Epidermal melanocyte (primary cell): ENCODE data around the gene CLEC4G.

ENCODE experiments used
- DNase-seq: peaks from one replicate; pipeline ENCODE4 v3.0.0; 2011; ENCODE audit warnings: low spot score; ENCODE audit not compliant: insufficient read length

Gene CLEC4G

DNA sequence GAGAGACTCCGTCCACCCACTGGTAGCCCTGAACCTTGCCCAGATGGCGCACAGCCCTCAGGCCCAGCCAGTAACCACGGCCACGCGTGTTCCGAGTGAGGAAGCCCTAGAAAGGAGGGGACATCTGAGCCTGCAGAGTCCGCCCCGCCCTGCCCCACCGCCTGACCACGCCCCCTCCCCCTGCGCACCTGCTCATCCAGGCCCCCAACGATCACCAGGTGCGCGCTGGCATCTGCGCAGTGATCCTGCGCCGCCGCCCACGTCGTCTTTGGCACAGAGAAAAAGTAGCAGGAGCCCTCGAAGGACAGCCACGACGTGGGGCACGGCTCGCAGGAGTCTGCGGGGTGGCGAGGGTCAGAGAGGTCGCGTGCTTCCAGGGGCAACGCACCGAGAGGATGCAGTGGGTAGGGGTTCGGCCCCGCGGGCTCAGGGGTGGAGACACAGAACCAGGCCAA lies 2.1 kb downstream of the CLEC4G start:
- no peak for DNase-seq

GRCh38 chr19:7729211-7729610 lies 2.7 kb downstream of the CLEC4G start:
- DNase-seq, result no peak

GRCh38 chr19:7725791-7726190 lies 6.1 kb downstream of the CLEC4G start:
- DNase-seq, result no peak

GRCh38 chr19:7722231-7722651 lies 9.7 kb downstream of the CLEC4G start:
- no peak for DNase-seq

- DNase-seq, result no peak
Measured at GRCh38 chr19:7720351-7720750, 11.6 kb downstream of the CLEC4G start.

DNA sequence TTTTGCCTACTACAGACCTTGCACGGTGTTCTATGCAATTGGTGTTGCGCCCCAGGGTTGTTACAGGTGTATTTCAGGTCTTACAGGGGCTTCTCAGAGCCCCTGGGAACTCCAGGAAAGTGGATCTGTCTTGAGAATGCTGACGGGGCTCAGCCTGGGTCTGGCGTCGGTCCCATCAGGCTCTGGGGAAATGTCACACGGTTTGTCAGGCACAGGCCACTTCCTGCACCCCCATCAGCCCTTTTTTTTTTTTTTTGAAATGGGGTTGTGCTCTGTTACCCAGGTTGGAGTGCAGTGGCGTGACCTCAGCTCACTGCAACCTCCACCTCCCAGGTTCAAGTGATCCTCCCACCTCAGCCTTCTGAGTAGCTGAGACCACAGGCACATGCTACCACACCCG lies 13.2 kb downstream of the CLEC4G start:
- no peak for DNase-seq

- no peak for DNase-seq
Measured at GRCh38 chr19:7716762-7717161, 15.1 kb downstream of the CLEC4G start.

- no peak for DNase-seq
Measured at GRCh38 chr19:7715671-7716070, 16.2 kb downstream of the CLEC4G start.

- no peak for DNase-seq
Measured at GRCh38 chr19:7710616-7711015, 21.3 kb downstream of the CLEC4G start.

- DNase-seq, result no peak
Measured at GRCh38 chr19:7709932-7710460, 21.9 kb downstream of the CLEC4G start.

DNA sequence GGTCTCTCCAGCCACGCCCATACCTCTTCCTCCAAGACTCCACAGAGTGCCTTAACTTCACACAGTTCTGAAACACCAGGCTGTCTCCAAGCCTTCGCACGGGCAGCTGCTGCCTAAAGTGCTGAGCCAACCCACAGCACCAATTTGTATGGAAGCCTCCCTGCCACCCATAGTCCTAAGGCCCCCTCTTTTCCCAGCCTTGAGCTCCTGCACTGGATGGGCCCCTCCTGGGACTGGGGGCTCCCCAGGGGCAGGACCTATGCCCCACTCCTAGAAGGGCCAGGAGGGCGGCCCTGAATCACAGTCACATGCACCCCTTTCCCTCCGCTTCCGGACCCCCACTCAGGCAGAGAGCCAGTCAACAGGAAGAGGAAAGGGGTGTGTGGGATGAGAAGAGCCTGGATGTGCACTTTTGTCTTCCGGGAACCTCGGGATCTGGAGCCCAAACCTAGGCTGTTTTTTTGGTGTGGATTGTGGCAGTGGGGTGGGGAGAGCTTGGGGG lies 24.9 kb downstream of the CLEC4G start:
- DNase-seq, result no peak

DNA sequence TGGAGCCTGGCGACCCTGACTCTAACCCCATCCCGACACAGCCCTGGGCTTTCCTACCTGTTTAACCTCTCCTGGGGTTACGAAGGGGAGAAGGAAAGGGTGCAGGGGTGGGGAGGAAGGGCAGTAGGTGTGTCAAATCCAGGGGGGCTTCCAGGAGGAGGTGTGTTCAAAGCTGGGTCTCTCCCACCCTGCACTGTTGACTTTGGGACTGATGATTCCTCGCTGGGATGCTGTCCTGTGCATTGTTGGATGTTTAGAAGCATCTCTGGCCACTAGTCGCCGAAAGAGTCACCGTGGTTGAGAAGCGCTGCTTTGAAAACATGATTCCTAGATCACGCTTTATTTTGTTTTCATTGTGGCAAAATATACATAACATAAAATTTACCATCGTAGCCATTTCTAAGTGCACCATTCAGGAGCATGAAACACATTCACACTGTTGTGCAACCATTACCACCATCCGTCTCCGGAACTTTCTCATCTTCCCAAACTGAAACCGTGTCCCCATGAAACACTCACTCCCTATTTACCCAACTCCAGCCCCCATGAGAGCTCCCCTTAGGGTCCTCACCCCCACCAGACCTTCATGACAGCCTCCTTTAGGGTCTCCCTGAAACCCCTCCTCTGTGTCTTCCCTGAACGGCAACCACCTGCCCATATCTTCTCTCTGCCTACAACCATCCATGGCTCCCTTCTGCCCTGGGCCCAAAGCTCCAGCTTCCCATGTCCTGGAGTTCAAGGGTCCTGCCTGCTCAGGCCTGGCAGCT lies 25.5 kb downstream of the CLEC4G start:
- no peak for DNase-seq

DNA sequence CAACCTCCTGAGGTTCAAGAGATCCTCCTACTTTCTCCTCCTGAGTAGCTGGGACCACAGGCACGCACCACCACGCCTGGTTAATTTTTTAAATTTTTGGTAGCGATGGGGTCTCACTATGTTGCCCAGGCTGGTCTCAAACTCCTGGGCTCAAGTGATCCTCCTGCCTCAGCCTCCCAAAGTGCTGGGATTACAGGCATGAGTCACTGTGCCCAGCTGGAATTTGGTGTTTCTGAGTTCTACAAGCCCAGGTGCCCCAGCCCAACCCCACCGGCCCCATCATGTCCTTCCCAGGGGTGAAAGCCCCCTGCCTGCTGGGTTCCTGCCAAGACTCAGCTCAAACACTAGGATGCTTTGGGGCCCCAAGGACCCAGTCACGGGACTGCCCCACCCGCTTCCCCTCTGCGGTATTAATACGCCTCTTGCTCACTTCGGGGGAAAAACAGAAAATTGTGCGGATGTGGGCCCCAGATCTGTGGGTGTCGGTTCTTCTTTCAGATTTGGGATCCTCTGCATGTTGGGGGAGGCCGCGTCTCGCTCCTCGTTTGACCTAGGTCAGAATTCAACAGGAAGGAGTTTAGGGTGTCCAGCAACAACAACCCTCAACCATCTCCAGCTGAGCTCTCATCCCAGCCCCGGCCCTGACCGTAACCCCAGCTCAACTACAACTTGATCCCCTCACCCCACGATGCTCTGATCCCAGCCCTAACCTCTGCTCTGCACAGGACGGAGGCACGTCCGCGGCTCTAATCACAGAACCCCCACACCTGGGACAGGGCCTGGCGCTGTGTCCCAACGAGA lies 26.3 kb downstream of the CLEC4G start:
- DNase-seq, result no peak

GRCh38 chr19:7704280-7705060 lies 27.4 kb downstream of the CLEC4G start:
- no peak for DNase-seq

DNA sequence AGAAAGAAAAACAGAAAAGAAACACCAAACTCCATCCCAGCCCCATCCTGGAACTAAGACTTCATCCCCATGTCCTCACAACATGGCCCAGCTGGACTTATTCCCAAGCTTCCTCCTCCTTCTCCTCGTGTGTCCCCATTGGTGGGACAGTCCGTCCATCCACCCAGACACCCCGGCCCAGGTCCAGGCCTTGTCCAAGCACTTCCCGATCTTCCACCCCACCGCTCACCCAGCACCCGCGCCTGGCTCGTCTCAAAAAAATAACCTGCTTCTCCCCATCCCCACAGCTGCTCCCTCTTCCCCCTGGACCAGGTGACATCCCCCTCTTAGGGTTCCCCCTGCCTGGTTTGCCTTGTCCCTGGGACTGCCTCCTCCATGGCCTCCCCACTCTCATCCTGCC lies 28.6 kb downstream of the CLEC4G start:
- DNase-seq, result no peak

DNA sequence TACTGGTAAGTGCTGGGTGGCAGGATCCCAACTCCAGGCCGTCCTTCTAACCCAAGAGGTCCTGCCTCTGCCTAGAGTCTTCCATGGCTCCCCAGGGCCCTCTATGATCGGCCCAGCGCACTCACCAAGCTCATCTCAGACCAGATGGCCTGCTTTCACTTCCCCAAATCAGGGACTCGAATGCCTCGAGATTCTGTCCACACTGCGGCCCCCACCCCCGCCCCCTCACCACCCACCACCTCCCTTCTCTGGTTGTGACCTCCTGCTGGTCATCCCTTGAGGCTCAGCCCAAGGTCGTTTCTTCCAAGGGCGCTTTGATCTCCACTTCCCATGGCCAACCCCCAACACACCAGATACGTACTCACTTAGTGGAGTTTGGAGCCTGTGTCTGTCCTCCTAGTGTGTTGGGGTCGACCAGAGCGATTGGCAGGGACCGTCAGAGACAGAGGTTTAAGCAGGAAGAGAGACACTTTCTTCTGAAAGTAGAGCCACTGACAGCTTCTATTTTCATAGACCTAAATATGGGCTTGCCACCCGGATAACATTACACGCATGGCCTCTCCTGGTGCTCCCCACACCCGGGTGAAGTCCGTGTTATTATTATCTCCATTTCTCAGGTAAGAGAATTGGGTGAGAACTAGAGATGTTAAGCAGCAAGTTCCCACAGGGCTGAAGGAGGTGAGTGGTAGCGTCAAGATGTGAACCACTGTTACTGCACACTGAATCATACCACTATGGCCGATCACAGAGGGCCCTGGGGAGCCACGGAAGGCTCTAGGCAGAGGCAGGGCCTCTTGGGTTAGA lies 30.1 kb downstream of the CLEC4G start, which contains the start of gene FCER2:
Gene FCER2 (minus strand): TSS at position 478 of the 804 bp plus-strand sequence. CDS start 2,371 bp downstream, outside the sequence.
- no peak for DNase-seq

DNA sequence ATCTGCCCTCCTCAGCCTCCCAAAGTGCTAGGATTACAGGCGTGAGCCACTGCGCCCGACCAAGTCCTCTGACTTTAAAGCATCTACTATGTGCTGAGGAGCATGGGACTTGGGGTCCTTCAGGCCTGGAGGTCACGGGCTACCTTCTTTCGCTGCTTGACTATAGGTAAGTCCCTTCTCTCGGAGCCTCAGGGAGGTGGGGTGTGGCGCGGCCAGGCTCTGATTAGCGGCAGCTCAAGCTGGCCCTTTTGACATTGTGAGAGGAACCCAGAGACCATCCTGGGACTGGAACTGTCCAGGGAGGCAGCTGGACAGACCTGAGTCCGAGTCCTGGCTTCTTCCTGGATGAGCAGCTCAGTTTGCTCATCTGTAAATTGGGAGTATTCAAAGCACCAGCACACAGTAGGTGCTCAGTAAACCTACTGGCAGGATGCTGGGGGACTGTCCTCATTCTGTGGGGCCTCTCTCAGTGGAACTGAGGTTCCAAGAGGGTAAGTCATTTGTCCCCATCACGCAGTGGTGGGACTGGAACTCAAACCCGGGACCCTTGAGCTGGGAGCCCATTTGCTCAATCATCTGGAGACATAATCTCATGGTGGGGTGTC lies 30.8 kb downstream of the CLEC4G start:
- DNase-seq, result no peak

DNA sequence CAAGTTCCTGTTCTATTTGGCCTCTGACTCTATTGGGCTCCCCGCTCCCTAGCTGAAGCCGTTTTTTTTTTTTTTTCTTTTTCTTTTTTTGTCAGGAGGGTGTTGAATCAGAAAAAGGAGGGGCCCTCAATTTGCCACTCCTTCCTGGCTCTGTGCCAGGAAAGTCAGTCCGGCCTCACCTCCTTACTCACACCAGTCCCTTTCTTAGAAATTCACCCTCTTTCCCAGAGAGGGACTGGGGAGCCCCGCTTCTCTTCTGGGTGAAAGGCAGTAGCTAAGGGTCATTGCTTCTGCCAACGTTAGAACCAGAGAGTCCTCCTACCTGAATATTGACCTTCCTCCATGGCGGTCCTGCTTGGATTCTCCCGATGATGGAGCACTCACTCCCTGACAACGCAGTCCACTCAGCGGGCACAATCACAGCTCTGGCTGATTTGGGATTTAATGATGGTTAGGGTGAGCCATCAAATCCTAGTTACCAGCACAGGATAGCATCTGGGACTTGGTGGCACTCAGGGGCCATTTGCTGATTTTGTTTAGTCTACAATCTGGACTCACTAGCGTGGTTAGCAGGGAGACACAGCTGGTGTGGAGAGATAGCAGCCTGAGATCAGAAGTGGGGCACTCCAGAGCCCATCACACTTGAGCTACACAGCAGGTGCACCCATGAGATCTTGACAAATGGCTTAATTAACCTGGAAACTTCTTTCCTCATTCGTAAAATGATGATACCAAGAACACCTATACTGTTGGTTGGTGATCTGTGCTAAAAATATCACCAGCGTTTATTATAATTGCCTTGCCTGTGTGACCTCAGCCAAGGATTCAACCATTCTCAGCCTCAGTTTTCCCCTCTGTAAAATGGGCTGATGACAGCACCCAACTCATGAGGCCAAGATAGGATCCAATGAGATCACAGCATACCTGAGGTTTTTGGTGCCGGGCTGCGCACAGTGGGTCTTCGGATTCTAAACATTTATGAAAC lies 32.2 kb downstream of the CLEC4G start:
- DNase-seq, result no peak

- DNase-seq, result no peak
Measured at GRCh38 chr19:7699003-7699402, 32.9 kb downstream of the CLEC4G start.
